GM19043 (cell line): ENCODE data around the gene NR2E3.

Experiments used
- ATAC-seq: cut with Tn5 transposase; IDR thresholded peaks from one replicate; pipeline ENCODE4 v1.9.1; 2021; ENCODE audit warnings: low read depth; ENCODE audit not compliant: unreplicated experiment

The NR2E3 gene

DNA sequence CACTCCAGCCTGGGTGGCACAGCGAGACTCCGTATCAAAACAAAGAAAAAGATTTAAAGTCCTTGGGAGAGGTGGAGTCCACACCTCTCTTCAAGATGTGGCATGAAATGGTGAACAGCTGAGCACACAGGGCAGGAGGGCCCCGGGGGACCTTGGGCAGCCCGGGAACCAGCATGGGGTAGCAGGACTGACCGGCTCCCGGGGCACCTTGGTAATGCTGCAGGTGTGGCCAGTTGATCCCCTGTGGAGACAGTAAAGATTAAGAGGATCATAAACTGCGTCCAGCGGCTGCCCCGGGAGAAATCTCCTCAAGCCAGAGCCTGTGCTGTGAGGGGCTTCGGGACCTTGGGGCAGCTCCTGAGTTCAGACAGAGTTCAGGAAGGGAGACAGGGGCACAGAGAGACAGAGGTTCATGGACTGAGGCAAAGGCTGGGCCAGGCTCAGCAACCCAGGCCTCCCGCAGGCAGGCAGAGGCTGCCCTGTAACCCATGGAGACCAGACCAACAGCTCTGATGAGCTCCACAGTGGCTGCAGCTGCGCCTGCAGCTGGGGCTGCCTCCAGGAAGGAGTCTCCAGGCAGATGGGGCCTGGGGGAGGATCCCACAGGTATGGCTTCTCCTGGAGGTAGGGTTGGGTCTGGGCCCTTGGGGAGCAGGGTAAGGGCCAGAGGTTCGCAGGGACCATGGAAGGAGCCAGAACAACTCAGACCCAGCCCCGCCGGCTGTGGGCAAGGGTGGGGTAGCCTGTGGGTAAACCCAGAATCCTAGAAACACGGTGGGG, at the start of gene NR2E3:
NR2E3 (plus strand) TSS at position 299 of the 780 bp plus-strand sequence; CDS start at position 489, 190 bp downstream.
- ATAC-seq, result no peak

DNA sequence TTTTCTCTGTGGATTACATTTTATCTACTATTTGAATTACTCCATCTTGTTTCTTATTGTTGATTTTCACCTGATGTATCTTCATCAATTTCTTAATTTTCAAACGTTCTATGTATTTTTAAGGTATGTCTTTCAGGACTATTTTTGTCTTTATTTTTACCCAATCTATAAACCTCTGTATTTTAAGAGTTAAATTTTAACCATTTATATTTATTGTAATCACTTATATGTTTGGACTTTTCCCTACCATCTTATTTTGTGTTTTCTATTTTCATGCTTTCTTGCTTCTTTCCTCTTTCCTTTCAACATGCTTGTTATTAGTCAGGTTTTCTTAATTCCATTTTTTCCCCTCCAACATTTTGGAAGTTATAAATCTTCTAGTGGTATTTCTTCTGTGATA, 49.5 kb upstream of the NR2E3 start:
- ATAC-seq, result no peak

DNA sequence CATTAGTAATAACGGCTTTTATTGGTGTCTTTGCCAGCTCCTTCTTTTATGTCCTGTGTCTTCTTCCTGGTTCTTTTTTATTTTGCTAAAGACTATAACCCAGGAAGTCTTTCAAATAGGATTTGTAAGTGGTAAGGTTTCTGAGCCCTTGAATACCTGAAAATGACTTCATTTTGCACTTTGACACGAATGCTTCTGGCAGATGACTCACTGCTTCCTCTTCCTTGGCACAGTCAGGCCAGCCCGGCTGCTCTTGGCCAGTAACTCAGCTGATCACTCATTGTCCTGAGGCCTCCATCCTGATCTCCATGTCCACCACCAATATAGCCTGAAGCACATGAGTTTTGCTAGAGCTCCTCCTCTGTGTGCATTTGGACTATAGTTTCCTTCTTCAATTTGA, 48.7 kb upstream of the NR2E3 start:
- ATAC-seq, result no peak

DNA sequence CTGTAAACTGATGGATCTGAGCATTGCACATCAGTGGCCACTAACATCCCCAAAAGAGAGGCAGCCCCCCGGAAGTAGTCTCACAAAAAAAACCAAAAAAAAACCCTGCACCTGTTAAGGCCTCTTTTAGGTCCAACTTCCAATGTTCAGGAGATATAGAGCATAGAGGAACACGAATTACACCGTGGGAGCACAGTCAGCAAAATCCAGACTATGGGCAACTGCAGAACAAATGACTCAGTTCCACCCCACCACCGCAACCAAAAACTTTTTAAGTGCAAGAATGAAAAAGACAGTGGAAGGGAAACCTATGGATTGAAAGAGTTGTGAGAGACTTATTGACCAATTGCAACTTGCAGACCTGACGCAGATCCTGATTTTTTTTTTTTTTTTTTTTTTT, 42.2 kb upstream of the NR2E3 start:
- ATAC-seq, result no peak

GRCh38 chr15:71773206-71773859, 37.0 kb upstream of the NR2E3 start:
- ATAC-seq, result no peak

GRCh38 chr15:71775856-71776255, 34.5 kb upstream of the NR2E3 start:
- ATAC-seq, result no peak

GRCh38 chr15:71776304-71776703, 34.0 kb upstream of the NR2E3 start:
- no peak for ATAC-seq

DNA sequence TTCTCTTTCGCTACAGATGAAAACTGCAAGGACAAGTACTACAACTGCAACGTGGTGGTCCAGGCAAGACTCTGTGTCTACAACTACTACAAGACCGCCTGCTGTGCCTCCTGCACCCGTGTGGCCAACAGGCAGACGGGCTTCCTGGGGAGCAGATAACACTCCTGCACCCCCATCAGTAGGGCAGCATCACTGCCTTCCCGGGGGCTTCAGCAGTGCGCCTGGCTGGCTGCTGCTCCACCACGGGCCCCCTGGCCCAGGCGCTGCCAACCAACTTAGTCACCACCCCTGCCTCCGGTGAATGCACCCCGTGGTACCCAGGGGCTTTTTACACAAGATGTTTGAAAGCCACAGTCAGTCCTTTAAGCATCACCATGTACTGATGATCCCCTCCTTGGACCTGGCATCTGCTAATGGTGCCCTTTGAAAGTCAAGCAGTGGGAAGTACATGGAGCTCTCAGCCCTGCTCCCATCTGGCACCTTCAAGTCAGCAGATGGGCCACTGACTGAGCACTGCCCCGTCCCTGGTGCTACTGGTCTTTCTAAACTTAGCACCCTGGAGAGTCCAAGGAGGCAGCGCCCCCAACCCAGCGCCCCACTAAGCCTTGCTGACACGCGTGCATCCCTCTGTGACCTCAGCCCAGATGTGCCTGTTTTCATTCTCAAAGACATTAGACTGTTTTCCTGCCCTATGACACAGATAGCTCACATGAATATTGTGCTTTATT, 33.0 kb upstream of the NR2E3 start:
- no peak for ATAC-seq

DNA sequence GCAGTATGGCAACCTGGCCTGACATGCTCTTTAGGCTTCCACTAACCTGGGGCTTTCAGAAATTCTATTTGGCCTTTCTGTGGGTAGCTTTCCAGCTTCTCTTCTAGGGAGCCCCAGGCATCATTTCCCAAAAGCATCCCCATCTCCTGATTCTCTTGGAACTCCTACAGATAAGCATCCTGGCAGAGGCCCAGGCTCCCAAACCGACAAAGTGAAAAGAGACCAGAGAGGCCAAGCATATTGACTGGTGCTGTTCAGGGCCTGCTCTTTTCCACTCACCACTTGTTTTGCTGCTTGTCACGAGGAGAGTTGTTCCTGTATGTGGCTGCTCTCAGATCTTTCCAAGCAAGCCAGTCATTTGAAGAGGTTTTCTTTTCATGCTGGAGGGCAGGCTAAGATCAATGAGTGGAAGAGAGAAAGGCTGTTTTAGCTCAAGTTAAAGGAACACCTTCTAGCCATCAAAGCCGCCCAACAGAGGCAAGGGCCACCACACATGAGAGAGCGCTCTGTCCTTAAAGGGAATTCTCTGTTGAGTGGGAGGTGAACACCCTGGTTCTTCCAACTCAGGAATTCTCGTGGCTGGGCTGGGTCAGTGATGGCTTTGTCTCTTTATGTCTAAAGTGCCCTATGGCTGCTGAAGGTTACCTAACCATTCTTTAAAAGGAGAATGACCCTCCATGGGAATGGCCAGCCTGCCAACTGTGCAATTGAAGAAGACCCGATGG, 31.1 kb upstream of the NR2E3 start:
- no peak for ATAC-seq

GRCh38 chr15:71780115-71780976, 30.0 kb upstream of the NR2E3 start:
- peak; percentile 55 for ATAC-seq

GRCh38 chr15:71781179-71781964, 29.0 kb upstream of the NR2E3 start:
- ATAC-seq, result peak; percentile 54

- no peak for ATAC-seq
Measured at GRCh38 chr15:71781965-71782265, 28.4 kb upstream of the NR2E3 start.

- ATAC-seq, result no peak
Measured at GRCh38 chr15:71782422-71783165, 27.8 kb upstream of the NR2E3 start.

DNA sequence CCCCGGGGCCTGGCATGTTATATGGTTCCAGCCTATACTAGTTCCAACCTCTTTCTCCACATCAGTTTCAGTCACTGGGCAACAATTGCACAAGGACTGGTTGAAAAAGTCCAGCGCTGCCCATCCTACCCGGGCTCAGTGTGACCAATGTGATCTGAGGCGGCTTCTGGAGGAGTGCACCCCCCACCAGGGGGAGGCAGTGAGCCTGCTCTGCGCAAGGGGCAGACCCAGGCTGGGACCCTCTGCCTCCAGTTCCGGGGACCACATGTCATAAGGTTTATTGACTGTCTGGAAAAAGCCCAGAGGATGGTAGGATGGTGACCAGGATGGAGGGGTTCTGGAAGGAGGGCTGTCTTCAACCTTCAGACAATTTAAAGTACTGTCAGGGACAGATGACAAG, 25.6 kb upstream of the NR2E3 start:
- no peak for ATAC-seq

DNA sequence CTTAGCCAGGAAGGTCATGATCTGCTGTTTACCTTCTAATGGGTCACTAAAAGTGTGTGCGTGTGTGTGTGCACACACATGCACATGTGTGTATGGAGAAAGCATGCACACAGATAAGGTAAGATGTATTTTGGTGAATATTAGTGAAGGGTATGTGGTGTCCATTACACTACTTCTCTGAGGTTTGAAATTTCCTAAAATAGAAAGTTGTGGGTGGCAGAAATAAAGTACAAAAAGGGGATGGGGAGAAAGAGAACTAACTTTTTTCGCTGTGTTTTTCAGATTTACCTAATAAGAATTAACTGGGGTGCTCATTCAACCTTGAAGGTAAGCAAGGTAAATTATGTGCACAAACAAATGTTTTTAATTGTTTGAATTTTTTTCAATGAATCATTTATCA, 24.4 kb upstream of the NR2E3 start:
- no peak for ATAC-seq

DNA sequence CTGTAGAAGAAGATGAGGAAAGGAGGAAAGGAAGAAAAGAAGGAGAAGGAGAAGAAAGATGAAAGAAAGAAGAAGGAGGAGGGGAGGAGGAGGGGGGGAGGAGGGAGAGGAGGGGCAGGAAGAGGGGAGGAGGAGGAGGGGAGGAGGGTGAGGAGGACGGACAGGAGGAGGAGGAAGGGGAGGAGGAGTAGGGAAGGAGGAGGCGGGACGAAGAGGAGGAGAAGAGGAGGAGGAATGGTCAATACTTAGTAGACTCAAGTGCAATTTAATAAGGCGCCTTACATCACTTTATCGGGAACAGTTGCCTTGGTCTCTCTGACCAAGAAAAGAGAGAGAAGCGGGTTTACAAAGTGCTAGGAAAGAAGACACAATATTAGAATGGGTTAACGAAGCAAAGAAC, 23.7 kb upstream of the NR2E3 start:
- ATAC-seq, result no peak

DNA sequence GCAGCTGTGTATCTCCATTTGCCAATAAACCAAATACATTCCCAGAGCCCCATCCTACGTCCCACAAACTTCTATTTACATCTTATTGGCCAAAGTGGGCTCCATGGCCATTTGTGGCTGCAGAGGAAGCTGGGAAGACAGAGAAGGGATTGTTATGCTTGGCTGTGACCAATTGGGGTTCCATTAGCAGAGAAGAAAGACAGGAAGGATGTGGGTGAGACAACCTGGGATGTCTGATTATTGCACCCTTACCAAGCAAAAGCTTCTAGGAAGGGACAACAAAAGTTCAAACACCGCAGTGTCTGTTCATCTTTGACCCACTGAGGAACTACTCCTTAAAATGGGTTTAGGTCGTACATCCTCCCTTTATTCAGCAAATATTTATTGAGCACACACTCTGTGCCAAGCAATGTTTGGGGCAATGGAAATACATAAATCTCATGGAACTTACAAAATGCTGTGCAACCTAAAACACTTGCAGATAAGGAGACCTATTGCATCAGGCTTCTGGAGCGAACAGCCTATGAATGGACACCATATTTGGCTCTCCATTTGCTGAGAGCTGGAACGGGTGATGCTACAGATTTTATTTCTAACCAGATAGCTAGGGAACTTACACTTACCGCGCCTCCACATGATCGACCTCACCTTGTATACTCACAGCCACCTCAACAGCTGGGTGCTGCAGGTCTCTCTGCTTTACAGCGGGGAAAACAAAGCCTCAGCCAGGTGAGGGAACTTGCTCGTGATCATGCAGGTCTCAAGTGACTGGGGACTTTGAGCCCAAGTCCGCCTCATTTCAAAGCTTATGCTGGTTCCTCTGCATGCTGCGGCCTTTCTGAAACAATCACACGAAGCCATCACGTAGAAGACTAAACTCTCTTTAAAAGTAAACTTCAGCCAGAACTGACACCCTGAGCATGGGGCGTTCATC, 21.4 kb upstream of the NR2E3 start:
- no peak for ATAC-seq

DNA sequence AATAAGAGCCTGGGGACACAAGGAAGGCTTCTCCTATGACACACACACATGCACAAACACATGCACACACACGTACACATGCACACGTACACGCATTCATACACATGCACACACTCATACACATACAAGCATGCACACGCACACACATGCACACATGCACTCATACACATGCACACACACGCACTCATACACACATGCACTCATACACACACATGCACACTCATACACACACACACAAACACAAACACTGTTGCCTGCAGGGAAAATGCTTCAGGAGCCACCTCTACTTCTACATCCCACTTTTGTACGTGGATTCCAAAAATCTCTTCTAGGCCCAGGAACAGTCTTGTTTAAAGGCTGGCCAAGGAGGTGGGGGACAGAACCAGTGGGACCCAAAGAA, 20.7 kb upstream of the NR2E3 start:
- no peak for ATAC-seq
